ENCODE data around the gene SYNPR.

DNA sequence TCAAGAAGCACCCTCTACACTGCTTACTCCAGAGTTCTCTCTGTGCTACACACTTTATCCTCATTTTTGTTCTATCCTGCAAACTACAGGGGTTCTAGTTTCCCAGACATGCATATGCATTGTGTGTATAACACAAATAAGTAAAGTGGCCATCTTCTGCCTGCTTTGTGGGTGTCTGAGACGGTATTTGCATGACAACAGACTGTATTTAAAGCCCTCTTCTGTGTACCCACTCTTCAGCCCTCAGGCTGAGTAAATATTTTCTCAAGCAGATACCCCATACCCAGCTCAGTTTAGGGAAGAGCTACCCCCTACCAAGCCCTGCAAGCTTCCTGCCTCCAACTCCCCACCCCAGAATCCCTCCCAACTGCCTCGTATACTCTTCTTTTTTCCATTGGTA, 31.7 kb downstream of the SYNPR start:
- TF ChIP-seq CTCF (IDR thresholded peaks at IDR 0.05; ENCODE audit: low read length) (no peak), EZH2phosphoT487 (IDR thresholded peaks at IDR 0.05; ENCODE audit: low read length) (no peak)

Measured in MM.1S (cell line).